CD4-positive, CD25-positive, alpha-beta regulatory T cell (primary cell): Measurements from ENCODE around the gene ZBED5. TPM values are rescaled to one million over a fixed set of nuclear protein-coding genes. Genes with fewer than 3 reads are reported as not detected.

ENCODE experiments used
- ATAC-seq, 2 donors: fragments of 150-1000 bp; cut with Tn5 transposase; one replicate each; pipeline ENCODE4 v1.10.0; 2021; ENCODE audit warnings: low read depth in 2 of 2, moderate number of reproducible peaks in 2 of 2, moderate library complexity in 1 of 2
- DNase-seq, 3 donors: peaks; one replicate each; pipeline versions ENCODE4 v3.0.0 to v3.0.0-alpha.2; 2012 to 2022; ENCODE audit warnings: mixed read lengths in 1 of 3
- H3K27ac ChIP-seq: one replicate; pipeline ENCODE4 v1.7.0; 2013; ENCODE audit warnings: mild to moderate bottlenecking, low read length; ENCODE audit not compliant: insufficient read depth, poor library complexity, severe bottlenecking
- H3K27me3 ChIP-seq: one replicate; pipeline ENCODE4 v1.7.0; 2013; ENCODE audit warnings: low read length; ENCODE audit not compliant: control insufficient read depth, insufficient read depth
- H3K36me3 ChIP-seq: one replicate; pipeline ENCODE4 v1.7.0; 2013; ENCODE audit warnings: mild to moderate bottlenecking, low read length, moderate library complexity; ENCODE audit not compliant: control insufficient read depth, insufficient read depth
- H3K4me1 ChIP-seq: 2 replicates; pipeline ENCODE4 v1.7.0; 2013; ENCODE audit warnings: mild to moderate bottlenecking, low read length; ENCODE audit not compliant: insufficient read depth, control insufficient read depth, poor library complexity, severe bottlenecking
- H3K4me3 ChIP-seq: one replicate; pipeline ENCODE4 v1.7.0; 2013; ENCODE audit warnings: low read depth, mild to moderate bottlenecking, low read length, moderate library complexity
- H3K9me3 ChIP-seq, 2 experiments: 1 replicate in 1 of 2; 2 replicates in 1 of 2; pipeline ENCODE4 v1.7.0; 2013; ENCODE audit warnings: low read length in 2 of 2, mild to moderate bottlenecking in 1 of 2, moderate library complexity in 1 of 2; ENCODE audit not compliant: control insufficient read depth in 2 of 2
- H3K27ac Mint-ChIP-seq, 3 donors: one replicate each; pipeline ENCODE4 v1.8.0; 2020 to 2022; ENCODE audit warnings: mild to moderate bottlenecking in 3 of 3, mixed read lengths in 3 of 3, moderate library complexity in 2 of 3
- H3K27me3 Mint-ChIP-seq: one replicate; pipeline ENCODE4 v1.8.0; 2022; ENCODE audit warnings: mild to moderate bottlenecking, mixed read lengths
- H3K36me3 Mint-ChIP-seq: one replicate; pipeline ENCODE4 v1.8.0; 2020; ENCODE audit warnings: mixed read lengths
- H3K4me1 Mint-ChIP-seq, 4 donors: one replicate each; pipeline ENCODE4 v1.8.0; 2020 to 2022; ENCODE audit warnings: mixed read lengths in 4 of 4, mild to moderate bottlenecking in 1 of 4
- H3K4me3 Mint-ChIP-seq, 4 donors: one replicate each; pipeline ENCODE4 v1.8.0; 2020 to 2022; ENCODE audit warnings: mild to moderate bottlenecking in 4 of 4, mixed read lengths in 4 of 4, moderate library complexity in 3 of 4
- H3K9me3 Mint-ChIP-seq, 7 donors: one replicate each; pipeline ENCODE4 v1.8.0; 2020 to 2022; ENCODE audit warnings: mixed read lengths in 7 of 7, mild to moderate bottlenecking in 3 of 7, moderate library complexity in 2 of 7
- polyA plus RNA-seq, 4 donors: library from polyadenylated mRNA; unstranded; fragments of 300-500 nt; fragmentation: Illumina TruSeq; gene quantifications; one replicate each; pipeline ENCODE4 v1.2.3, GENCODE V29; 2021
- total RNA-seq: library from RNA; stranded (reverse); gene quantifications from one replicate; pipeline ENCODE4 v1.2.3, GENCODE V29; 2022

ZBED5 gene
- total and polyA plus RNA-seq, 5 donors from 2014 or later = 14.7 to 62.6 (median 20.1) TPM

DNA sequence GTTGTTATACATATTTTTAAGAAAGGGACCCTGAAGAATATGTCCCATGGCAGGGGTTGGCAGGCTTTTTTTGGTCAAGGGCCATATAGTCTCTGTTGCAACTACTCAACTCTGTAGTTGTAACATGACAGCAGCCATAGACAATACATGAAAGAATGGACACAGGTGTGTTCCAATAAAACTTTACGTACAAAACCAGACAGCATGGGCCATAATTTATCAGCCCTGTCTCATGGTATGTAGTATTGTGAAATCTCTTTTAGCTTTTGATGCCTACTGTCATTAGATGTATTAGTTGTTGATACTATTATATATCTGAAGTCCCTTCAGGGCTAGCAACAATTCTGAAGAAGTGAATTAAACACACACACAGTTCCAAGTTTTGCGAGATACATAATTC lies 2.6 kb downstream of the ZBED5 start:
- Histone ChIP-seq H3K4me1 (peaks cover 33% of the 10 kb centered on the region), H3K9me3 (no peaks in the 10 kb centered on the region), H3K36me3 (peaks cover 39% of the 10 kb centered on the region), H3K4me3 (no peak overlapping the region), H3K27ac (peak overlapping the region; percentile 96), H3K27me3 (no peaks in the 10 kb centered on the region)
- H3K9me3 Mint-ChIP-seq = no peaks in the 10 kb centered on the region
- H3K36me3 Mint-ChIP-seq = peaks cover 29% of the 10 kb centered on the region
- peaks cover 27 to 52% (median 42%) of the 10 kb centered on the region in 4 donors for H3K4me1 Mint-ChIP-seq
- no peak for DNase-seq
- no peak overlapping the region for H3K27ac Mint-ChIP-seq
- H3K27me3 Mint-ChIP-seq = no peaks in the 10 kb centered on the region
- no peak for ATAC-seq
- peak overlapping the region in 1 of 4 donors; percentile 100 for H3K4me3 Mint-ChIP-seq

DNA sequence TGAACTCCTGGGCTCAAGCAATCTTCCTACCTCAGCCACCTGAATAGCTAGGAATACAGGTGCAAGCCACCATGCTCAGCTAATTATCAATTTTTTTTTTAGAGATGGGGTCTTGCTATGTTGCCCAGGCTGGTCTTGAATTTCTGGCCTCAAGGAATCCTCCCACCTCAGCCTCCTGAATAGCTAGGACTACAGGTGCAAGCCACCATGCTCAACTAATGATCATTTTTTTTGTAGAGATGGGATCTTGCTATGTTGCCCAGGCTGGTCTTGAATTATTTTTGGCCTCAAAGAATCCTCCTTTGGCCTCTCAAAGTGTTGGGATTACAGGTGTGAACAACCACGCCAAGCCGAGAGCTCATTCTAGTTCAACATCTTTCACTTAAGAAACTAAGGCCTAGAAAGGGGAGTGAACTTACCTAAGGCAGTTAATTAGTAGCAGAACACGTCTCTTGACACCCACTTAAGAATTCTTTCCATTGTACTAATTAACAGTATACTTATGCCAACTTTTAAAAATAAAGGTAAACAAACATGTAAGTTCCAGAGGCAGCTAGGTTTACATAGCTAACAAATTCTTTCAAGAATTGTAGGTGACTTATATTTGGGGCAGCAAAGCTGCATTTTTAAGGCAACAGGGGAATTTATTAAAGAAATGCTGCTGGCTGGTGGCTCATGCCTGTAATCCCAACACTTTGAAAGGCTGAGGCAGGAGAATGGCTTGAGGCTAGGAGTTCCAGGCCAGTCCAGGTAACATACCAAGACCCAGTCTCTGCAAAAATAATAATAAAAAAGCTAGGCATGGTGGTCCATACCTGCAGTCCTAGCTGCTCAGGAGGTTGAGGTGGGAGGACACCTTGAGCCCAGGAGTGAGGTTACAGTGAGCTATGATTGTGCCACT lies 9.6 kb downstream of the ZBED5 start:
- Histone ChIP-seq H3K4me1 (no peaks in the 10 kb centered on the region), H3K27ac (no peak overlapping the region), H3K9me3 (no peaks in the 10 kb centered on the region), H3K4me3 (no peak overlapping the region), H3K27me3 (no peaks in the 10 kb centered on the region), H3K36me3 (peaks cover 15% of the 10 kb centered on the region)
- DNase-seq (no peak), ATAC-seq (no peak)
- H3K4me1 Mint-ChIP-seq = peaks cover 8 to 20% (median 14%) of the 10 kb centered on the region in 4 donors
- no peak overlapping the region for H3K4me3 Mint-ChIP-seq
- no peaks in the 10 kb centered on the region for H3K27me3 Mint-ChIP-seq
- H3K9me3 Mint-ChIP-seq = no peaks in the 10 kb centered on the region
- H3K36me3 Mint-ChIP-seq = peaks cover 13% of the 10 kb centered on the region
- peak overlapping the region in 1 of 3 donors; percentile 30 for H3K27ac Mint-ChIP-seq

DNA sequence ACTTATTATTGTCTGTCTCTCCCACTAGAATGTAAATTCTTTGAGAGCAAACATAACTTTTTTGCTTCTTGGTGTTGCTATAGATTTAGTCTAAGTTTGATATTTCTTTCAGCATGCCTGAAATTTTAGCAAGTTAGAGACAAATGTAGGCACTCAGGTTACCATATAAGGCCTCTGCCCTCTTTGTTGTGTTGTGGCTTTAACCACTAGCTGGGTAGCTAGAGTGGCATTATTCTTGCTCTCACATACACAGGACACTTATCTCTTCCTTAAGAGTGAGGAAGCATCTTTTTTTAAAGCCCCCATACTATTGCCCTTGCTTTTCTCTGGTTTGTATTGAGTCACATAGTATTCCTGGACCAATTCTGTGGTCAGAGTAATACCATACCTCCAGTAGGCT lies 11.2 kb downstream of the ZBED5 start:
- H3K36me3 Mint-ChIP-seq = no peaks in the 10 kb centered on the region
- Histone ChIP-seq H3K36me3 (peaks cover 2% of the 10 kb centered on the region), H3K9me3 (no peaks in the 10 kb centered on the region), H3K27me3 (no peaks in the 10 kb centered on the region), H3K4me3 (no peak overlapping the region), H3K27ac (no peak overlapping the region), H3K4me1 (no peaks in the 10 kb centered on the region)
- H3K27ac Mint-ChIP-seq = peak overlapping the region in 2 of 3 donors; percentile 21 to 57
- no peaks in the 10 kb centered on the region for H3K27me3 Mint-ChIP-seq
- H3K9me3 Mint-ChIP-seq = no peaks in the 10 kb centered on the region
- no peak overlapping the region for H3K4me3 Mint-ChIP-seq
- no peak for DNase-seq
- no peak for ATAC-seq
- H3K4me1 Mint-ChIP-seq = peaks cover 0 to 14% (median 9%) of the 10 kb centered on the region in 4 donors

DNA sequence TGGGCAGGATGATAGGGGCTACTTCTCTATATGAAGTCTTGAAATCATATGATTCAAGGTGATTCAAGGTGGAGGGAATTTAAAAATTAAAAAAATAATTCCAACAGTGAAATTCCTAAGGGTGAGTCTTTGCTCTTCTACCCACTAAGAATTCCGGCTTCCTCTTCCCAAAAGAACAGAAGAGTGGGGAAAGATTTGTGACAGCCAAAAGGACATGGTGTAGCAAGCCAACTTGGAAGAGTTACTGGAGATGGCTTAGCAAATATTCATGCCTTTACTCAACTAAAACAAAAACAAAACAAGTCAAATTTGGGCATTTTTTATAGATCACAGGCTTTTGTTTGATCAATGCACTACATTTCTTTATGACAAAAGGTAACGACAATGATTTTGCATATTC lies 12.3 kb downstream of the ZBED5 start:
- H3K4me3 Mint-ChIP-seq = no peak overlapping the region

DNA sequence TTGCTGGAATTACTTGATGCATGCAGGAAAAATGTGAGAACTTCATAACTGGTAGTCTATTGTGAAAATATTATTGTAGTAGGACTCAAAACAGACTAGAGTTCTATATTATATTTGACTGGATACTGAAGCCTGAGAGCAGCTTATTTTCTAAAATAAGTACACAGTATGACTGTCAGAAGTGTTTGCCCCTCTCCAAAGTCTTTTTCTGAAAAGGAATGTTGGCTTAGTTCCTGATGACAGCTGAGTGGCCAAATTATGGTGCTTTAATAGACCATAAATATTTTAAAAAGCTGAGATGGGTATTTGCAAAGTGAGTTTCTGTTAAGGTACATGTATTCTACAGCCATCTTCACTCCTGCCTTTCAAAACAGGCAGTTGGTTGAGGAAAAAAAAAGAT lies 13.1 kb downstream of the ZBED5 start:
- H3K27ac ChIP-seq = no peak overlapping the region
- no peaks in the 10 kb centered on the region for H3K36me3 ChIP-seq
- no peaks in the 10 kb centered on the region for H3K27me3 ChIP-seq
- Mint-ChIP-seq H3K36me3 (no peaks in the 10 kb centered on the region), H3K4me3 (no peak overlapping the region), H3K9me3 (no peaks in the 10 kb centered on the region), H3K4me1 (peaks cover 0 to 14% (median 12%) of the 10 kb centered on the region in 4 donors), H3K27ac (no peak overlapping the region), H3K27me3 (no peaks in the 10 kb centered on the region)
- no peaks in the 10 kb centered on the region for H3K9me3 ChIP-seq
- ATAC-seq (no peak), DNase-seq (no peak)
- H3K4me3 ChIP-seq = no peak overlapping the region
- no peaks in the 10 kb centered on the region for H3K4me1 ChIP-seq

More for the DNA sequence above, 12.3 kb downstream of the ZBED5 start:
- Histone ChIP-seq H3K4me1 (no peaks in the 10 kb centered on the region), H3K4me3 (no peak overlapping the region), H3K36me3 (no peaks in the 10 kb centered on the region), H3K9me3 (no peaks in the 10 kb centered on the region), H3K27ac (no peak overlapping the region), H3K27me3 (no peaks in the 10 kb centered on the region)
- H3K27me3 Mint-ChIP-seq = no peaks in the 10 kb centered on the region
- peak overlapping the region in 1 of 3 donors; percentile 57 for H3K27ac Mint-ChIP-seq
- ATAC-seq = no peak
- H3K36me3 Mint-ChIP-seq = no peaks in the 10 kb centered on the region
- H3K9me3 Mint-ChIP-seq = no peaks in the 10 kb centered on the region
- no peak for DNase-seq
- H3K4me1 Mint-ChIP-seq = peaks cover 0 to 17% (median 12%) of the 10 kb centered on the region in 4 donors

DNA sequence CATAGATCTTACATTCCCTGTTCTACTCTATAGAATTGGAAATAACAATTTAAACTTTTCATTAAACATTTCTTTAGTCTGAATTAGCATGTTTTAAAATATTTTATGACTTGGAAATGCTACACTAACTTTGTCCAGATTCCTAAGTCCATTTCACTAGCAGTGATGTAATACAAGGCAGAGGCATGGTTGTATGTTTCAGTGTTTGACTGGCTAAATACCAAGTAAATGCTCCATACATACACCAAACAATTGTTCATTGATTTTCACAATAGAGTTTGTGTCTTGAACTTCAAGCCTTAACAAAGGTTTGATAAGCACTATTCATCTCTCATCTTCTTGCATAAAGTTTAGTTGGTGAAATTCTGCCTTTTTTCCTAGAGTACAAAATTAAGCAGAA lies 13.5 kb downstream of the ZBED5 start:
- Mint-ChIP-seq H3K27me3 (no peaks in the 10 kb centered on the region), H3K27ac (no peak overlapping the region)

DNA sequence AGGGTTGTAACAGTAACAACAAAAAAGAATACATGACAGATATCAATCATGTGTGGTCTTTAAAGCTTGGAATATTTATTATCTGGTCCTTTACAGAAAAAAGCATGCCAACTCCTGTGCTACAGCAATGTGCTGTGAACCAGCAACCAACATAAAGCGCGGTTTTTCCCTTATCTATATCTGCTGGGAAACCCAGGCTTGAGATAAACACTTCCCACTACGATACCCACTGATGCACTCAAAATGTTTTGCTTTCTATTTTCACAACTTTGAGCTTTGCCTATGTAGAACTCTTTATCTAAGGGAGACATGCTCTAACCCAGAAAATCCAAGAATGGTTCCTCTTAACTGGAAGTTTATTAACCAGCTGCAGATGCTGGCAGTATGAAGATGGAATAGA lies 19.0 kb downstream of the ZBED5 start:
- H3K4me1 Mint-ChIP-seq = peaks cover 0 to 5% (median 4%) of the 10 kb centered on the region in 4 donors
- Histone ChIP-seq H3K27ac (no peak overlapping the region), H3K36me3 (no peaks in the 10 kb centered on the region), H3K4me3 (no peak overlapping the region), H3K4me1 (no peaks in the 10 kb centered on the region), H3K9me3 (no peaks in the 10 kb centered on the region), H3K27me3 (no peaks in the 10 kb centered on the region)
- ATAC-seq (no peak), DNase-seq (no peak)
- no peaks in the 10 kb centered on the region for H3K27me3 Mint-ChIP-seq
- no peaks in the 10 kb centered on the region for H3K36me3 Mint-ChIP-seq
- H3K9me3 Mint-ChIP-seq = peaks cover 0 to 1% (median 0%) of the 10 kb centered on the region in 7 donors
- no peak overlapping the region for H3K27ac Mint-ChIP-seq
- no peak overlapping the region for H3K4me3 Mint-ChIP-seq

More for the DNA sequence above, 13.5 kb downstream of the ZBED5 start:
- no peak overlapping the region for H3K27ac ChIP-seq
- no peak overlapping the region for H3K4me3 ChIP-seq
- H3K4me1 Mint-ChIP-seq = peaks cover 0 to 12% (median 11%) of the 10 kb centered on the region in 4 donors
- H3K27me3 ChIP-seq = no peaks in the 10 kb centered on the region
- no peaks in the 10 kb centered on the region for H3K36me3 Mint-ChIP-seq
- H3K4me1 ChIP-seq = no peaks in the 10 kb centered on the region
- H3K36me3 ChIP-seq = no peaks in the 10 kb centered on the region
- DNase-seq (no peak), ATAC-seq (no peak)
- H3K9me3 Mint-ChIP-seq = no peaks in the 10 kb centered on the region
- no peak overlapping the region for H3K4me3 Mint-ChIP-seq
- no peaks in the 10 kb centered on the region for H3K9me3 ChIP-seq

DNA sequence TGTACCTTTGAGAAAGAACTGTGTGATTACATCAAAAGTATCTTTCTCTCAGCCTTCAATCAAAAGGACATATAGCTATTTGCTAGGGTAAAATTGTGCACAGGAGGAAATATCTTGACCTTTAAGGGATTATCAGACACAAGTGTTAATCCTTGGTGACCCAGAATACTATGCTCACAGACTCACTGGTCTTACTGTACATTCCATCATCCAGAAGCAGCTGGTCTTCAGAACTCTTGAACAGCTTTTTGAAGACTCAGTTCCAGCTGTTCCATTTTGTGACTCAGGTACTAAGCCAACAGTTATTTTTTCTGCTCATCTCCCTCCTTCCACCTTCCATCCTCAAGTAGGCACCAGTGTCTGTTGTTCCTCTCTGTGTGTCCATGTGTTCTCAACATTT lies 19.8 kb downstream of the ZBED5 start:
- Histone ChIP-seq H3K4me3 (no peak overlapping the region), H3K36me3 (no peaks in the 10 kb centered on the region), H3K9me3 (no peaks in the 10 kb centered on the region), H3K4me1 (no peaks in the 10 kb centered on the region), H3K27me3 (no peaks in the 10 kb centered on the region), H3K27ac (no peak overlapping the region)
- H3K27ac Mint-ChIP-seq = peak overlapping the region in 1 of 3 donors; percentile 21
- no peaks in the 10 kb centered on the region for H3K36me3 Mint-ChIP-seq
- H3K9me3 Mint-ChIP-seq = peaks cover 0 to 1% (median 0%) of the 10 kb centered on the region in 7 donors
- DNase-seq = no peak
- H3K4me1 Mint-ChIP-seq = peaks cover 0 to 5% (median 4%) of the 10 kb centered on the region in 4 donors
- no peaks in the 10 kb centered on the region for H3K27me3 Mint-ChIP-seq
- ATAC-seq = no peak
- no peak overlapping the region for H3K4me3 Mint-ChIP-seq
